ENCODE data around the gene CA12. TPM values are rescaled to one million over a fixed set of nuclear protein-coding genes. Genes with fewer than 3 reads are reported as not detected.

The CA12 gene
- total and polyA plus RNA-seq, 9 of the 15 experiments (the other 6 are each of a cell fraction or from before 2014, with no cell fraction given) = 0.01 to 0.78 (median 0.15) TPM; not detected in 1

- TF ChIP-seq, protein P1, sequence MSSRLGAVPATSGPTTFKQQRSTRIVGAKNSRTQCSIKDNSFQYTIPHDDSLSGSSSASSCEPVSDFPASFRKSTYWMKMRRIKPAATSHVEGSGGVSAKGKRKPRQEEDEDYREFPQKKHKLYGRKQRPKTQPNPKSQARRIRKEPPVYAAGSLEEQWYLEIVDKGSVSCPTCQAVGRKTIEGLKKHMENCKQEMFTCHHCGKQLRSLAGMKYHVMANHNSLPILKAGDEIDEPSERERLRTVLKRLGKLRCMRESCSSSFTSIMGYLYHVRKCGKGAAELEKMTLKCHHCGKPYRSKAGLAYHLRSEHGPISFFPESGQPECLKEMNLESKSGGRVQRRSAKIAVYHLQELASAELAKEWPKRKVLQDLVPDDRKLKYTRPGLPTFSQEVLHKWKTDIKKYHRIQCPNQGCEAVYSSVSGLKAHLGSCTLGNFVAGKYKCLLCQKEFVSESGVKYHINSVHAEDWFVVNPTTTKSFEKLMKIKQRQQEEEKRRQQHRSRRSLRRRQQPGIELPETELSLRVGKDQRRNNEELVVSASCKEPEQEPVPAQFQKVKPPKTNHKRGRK (tag; IDR thresholded peaks at IDR 0.05) = no peak
- no peak for TF ChIP-seq TSHZ1 (CRISPR knock-in tag; IDR thresholded peaks at IDR 0.05)
- TF ChIP-seq, protein P2, sequence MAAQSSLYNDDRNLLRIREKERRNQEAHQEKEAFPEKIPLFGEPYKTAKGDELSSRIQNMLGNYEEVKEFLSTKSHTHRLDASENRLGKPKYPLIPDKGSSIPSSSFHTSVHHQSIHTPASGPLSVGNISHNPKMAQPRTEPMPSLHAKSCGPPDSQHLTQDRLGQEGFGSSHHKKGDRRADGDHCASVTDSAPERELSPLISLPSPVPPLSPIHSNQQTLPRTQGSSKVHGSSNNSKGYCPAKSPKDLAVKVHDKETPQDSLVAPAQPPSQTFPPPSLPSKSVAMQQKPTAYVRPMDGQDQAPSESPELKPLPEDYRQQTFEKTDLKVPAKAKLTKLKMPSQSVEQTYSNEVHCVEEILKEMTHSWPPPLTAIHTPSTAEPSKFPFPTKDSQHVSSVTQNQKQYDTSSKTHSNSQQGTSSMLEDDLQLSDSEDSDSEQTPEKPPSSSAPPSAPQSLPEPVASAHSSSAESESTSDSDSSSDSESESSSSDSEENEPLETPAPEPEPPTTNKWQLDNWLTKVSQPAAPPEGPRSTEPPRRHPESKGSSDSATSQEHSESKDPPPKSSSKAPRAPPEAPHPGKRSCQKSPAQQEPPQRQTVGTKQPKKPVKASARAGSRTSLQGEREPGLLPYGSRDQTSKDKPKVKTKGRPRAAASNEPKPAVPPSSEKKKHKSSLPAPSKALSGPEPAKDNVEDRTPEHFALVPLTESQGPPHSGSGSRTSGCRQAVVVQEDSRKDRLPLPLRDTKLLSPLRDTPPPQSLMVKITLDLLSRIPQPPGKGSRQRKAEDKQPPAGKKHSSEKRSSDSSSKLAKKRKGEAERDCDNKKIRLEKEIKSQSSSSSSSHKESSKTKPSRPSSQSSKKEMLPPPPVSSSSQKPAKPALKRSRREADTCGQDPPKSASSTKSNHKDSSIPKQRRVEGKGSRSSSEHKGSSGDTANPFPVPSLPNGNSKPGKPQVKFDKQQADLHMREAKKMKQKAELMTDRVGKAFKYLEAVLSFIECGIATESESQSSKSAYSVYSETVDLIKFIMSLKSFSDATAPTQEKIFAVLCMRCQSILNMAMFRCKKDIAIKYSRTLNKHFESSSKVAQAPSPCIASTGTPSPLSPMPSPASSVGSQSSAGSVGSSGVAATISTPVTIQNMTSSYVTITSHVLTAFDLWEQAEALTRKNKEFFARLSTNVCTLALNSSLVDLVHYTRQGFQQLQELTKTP (IDR thresholded peaks at IDR 0.05; ENCODE audit: low read depth in 1 of 2, partially characterized antibody in 2 of 2) = no peak
- TF ChIP-seq NFYB (IDR thresholded peaks at IDR 0.05; ENCODE audit: extremely low read depth, insufficient read length) = no peak
- TF ChIP-seq ZBTB40 (IDR thresholded peaks at IDR 0.05) = no peak
- TF ChIP-seq ZBTB40 (CRISPR knock-in tag; IDR thresholded peaks at IDR 0.05) = no peak
Measured at GRCh38 chr15:63357731-63358130, 23.9 kb downstream of the CA12 start (continued).
